SH-SY5Y (cell line): ENCODE data around the gene CENPVL1.
"Not testable (repeated sequence)": the region's sequence is repeated elsewhere in the genome, so short reads cannot be mapped to it uniquely, and the experiment has no call there.

Experiments used
- GATA2 ChIP-seq: IDR thresholded peaks from 2 replicates; pipeline ENCODE4 v1.6.1; 2011; ENCODE audit warnings: mild to moderate bottlenecking, low read depth, low read length
- GATA3 ChIP-seq: IDR thresholded peaks from 2 replicates; pipeline ENCODE4 v1.6.1; 2011; ENCODE audit warnings: low read depth, mild to moderate bottlenecking, low read length, moderate library complexity

Gene CENPVL1

GRCh38 chrX:51710277-51711164 is at the start of gene CENPVL1:
Gene CENPVL1, plus strand, starts transcription at chrX:51710512. Its CDS starts 0 bp downstream, at chrX:51710512.
- TF ChIP-seq GATA3, GATA2: not testable (repeated sequence)

DNA sequence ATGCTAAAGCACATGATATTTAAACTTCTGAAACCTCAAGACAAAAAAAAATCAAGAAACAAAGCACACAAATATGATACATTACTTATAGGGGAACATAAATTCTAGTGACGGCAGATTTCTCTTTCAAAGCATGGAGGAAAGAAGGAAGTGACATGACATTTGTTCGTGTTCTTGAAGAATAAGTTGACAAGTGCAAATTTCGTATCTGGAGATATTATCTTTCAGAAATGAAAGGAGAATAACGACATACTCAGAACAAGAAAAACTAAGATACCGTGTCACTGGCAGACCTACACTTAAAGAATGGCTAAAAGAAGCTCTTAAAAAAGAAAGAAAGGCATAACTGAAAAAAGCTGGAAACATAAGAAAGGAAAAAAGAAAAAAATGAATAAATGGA is 44.3 kb upstream of the CENPVL1 start:
- TF ChIP-seq GATA3 (no peak), GATA2 (no peak)

GRCh38 chrX:51682720-51683062 is 27.6 kb upstream of the CENPVL1 start, which contains the start of gene CENPVL2:
Gene CENPVL2, minus strand, starts transcription at chrX:51682831. Its CDS starts 0 bp downstream, at chrX:51682831.
- not testable (repeated sequence) for TF ChIP-seq GATA3, GATA2

DNA sequence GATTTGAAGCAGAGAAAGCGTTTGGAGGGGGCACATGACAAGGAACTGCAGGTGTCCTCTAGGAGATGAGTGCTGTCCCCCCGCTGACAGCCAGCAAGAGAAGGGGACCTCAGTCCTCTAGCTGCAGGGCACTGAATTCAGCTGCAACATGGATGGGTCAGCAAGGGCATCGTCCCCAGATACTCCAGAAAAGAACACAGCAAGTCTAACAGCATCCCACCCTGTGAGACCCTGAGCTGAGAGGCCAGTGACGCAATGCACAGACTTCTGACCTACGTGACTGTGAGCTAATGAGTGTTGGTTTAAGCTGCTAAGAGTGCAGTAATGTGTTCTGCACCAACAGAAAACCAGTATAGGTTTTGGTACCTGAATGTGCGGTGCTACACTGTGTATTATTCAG is 16.1 kb upstream of the CENPVL1 start:
- no peak for TF ChIP-seq GATA2

- TF ChIP-seq GATA3 (no peak), GATA2 (no peak)
Measured at GRCh38 chrX:51697397-51697796, 12.9 kb upstream of the CENPVL1 start.

DNA sequence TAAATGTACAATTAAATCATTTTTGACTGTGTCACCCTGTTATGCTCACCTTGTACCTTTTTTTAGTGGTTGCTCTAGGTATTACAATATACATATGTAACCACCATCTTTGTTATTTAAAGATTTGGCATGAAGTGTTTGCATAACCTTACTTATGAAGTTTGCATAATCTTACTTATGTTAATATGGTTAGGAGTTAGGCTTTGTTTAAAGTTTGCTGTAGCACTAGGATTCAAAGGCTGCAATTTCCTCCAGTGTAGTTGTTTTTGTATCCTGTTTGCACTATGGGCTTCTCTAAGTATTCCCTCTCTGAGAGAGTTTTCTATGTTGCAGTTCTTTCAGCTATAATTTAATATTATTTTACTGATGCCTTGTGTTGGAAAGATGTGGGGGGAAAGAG is 17.9 kb downstream of the CENPVL1 start:
- no peak for TF ChIP-seq GATA3
- no peak for TF ChIP-seq GATA2

- no peak for TF ChIP-seq GATA2
- TF ChIP-seq GATA3: no peak
Measured at GRCh38 chrX:51737091-51737490, 26.8 kb downstream of the CENPVL1 start.

- no peak for TF ChIP-seq GATA3
- TF ChIP-seq GATA2: no peak
Measured at GRCh38 chrX:51742586-51742985, 32.3 kb downstream of the CENPVL1 start.

DNA sequence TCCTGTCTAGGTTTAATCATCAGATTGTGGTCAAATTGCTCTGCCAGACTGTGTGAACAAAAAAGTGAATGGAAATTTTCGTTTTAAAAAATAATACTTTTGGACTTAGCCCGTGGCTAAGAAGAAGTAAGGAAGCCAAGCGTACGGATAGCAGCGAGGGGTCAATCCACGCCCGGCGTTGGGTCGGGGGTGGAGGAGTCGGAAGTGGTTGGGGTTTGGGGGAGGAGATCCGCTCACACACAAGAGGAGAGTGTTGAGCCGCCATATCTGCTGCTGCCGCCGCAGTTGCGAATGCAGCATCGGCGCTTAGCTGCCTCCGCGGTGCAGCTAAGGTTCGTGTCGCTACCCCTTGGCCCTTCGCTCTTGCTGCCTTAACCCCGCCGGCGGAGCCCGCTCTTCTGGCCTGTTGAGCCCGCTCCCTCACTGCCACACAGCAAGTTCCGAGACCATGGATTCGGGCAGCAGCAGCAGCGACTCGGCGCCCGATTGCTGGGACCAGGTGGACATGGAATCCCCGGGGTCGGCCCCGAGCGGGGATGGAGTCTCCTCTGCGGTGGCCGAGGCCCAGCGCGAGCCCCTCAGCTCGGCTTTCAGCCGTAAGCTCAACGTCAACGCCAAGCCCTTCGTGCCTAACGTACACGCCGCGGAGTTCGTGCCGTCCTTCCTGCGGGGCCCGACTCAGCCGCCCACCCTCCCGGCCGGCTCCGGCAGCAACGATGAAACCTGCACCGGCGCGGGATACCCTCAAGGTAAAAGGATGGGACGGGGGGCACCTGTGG is 33.1 kb downstream of the CENPVL1 start, which contains the start of gene GSPT2:
Gene GSPT2, plus strand, starts transcription at position 264 of the 779 bp plus-strand sequence. Its CDS starts 185 bp downstream, at position 449.
- TF ChIP-seq GATA3 (no peak), GATA2 (no peak)

- TF ChIP-seq GATA3: no peak
- no peak for TF ChIP-seq GATA2
Measured at GRCh38 chrX:51747671-51748070, 37.4 kb downstream of the CENPVL1 start.

GRCh38 chrX:51759055-51759839 is 48.9 kb downstream of the CENPVL1 start:
- no peak for TF ChIP-seq GATA2
- no peak for TF ChIP-seq GATA3

DNA sequence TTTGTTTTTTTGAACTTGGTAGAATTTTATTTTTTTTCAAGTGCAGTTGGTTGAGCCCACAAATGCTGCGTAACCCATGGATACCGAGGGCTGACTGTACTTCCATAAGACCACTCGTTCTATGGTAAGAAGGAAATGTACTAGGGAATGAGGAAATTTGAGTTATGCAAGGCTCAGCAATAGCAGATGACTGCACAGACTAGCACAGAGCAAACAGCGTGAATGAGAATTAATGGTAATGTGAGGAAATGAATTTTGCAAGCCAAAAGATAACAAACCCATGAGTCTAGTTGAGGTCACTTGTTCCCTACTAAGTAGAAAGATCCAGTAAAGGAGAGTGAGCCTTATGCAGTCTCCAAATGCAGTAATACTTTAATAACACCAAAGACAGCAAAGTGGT is 50.3 kb downstream of the CENPVL1 start:
- no peak for TF ChIP-seq GATA2
- no peak for TF ChIP-seq GATA3
